Ovary (tissue), 3 donors: Measurements from ENCODE around the gene CABCOCO1.

ENCODE experiments used
- EP300 ChIP-seq: sonication (generic); formaldehyde crosslinking; IDR thresholded peaks from one replicate; pipeline ENCODE4 v1.6.1; 2017; ENCODE audit warnings: antibody characterized with exemption
- TF ChIP-seq, protein P1 (sequence below), 3 donors: fragments of 450-650 bp in 2 of 3; fragments of 200-600 bp in 1 of 3; IDR thresholded peaks; one replicate each; pipeline versions ENCODE4 v1.5.1 to v1.8.0; 2016 to 2022; ENCODE audit warnings: antibody characterized with exemption in 3 of 3, mild to moderate bottlenecking in 1 of 3
- donor health status: DM: no; HTN: no; CAD: no.

DNA sequence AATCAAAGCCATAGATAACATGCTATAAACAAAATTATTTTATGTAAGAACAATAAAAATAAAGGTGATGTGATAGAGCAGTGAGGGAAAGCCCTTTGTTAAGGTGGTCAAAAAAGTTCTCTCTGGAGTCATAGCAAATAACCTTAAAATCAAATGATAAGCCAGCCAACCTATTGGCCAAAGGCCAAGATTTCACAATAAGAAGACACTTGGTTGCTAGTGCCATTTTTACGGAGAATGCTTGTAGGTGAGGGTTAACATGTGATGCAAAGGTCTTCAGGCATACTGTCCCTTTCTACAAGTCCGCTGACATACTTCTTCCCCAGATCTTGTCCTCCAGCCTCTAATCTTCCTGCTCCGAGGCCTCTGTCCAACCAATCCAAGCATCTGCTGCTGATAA is 140.5 kb downstream of the CABCOCO1 start:
- TF ChIP-seq, protein P1, sequence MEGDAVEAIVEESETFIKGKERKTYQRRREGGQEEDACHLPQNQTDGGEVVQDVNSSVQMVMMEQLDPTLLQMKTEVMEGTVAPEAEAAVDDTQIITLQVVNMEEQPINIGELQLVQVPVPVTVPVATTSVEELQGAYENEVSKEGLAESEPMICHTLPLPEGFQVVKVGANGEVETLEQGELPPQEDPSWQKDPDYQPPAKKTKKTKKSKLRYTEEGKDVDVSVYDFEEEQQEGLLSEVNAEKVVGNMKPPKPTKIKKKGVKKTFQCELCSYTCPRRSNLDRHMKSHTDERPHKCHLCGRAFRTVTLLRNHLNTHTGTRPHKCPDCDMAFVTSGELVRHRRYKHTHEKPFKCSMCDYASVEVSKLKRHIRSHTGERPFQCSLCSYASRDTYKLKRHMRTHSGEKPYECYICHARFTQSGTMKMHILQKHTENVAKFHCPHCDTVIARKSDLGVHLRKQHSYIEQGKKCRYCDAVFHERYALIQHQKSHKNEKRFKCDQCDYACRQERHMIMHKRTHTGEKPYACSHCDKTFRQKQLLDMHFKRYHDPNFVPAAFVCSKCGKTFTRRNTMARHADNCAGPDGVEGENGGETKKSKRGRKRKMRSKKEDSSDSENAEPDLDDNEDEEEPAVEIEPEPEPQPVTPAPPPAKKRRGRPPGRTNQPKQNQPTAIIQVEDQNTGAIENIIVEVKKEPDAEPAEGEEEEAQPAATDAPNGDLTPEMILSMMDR (IDR thresholded peaks at IDR 0.05) = no peak
- TF ChIP-seq EP300 = no peak
